Progenitor cell of endocrine pancreas (in vitro differentiated cells): ENCODE results near the gene UTF1. TPM values are rescaled to one million over a fixed set of nuclear protein-coding genes. Genes with fewer than 3 reads are reported as not detected.
A peak's percentile ranks its signal among the peaks of the same experiment; 100 is the strongest.

Experiments used
- DNase-seq: peaks from one replicate; pipeline ENCODE4 v3.0.0; 2021; ENCODE audit warnings: low spot score; ENCODE audit not compliant: unreplicated experiment
- H3K27ac Mint-ChIP-seq: 2 replicates; pipeline ENCODE4 v1.8.0; 2021; ENCODE audit warnings: mild to moderate bottlenecking, moderate library complexity, mixed read lengths
- H3K27me3 Mint-ChIP-seq: 2 replicates; pipeline ENCODE4 v1.8.0; 2021; ENCODE audit warnings: mixed read lengths
- H3K36me3 Mint-ChIP-seq: 2 replicates; pipeline ENCODE4 v1.8.0; 2022; ENCODE audit warnings: mixed read lengths; ENCODE audit not compliant: insufficient read depth
- H3K4me1 Mint-ChIP-seq: 2 replicates; pipeline ENCODE4 v1.8.0; 2021; ENCODE audit warnings: low read depth, mixed read lengths
- H3K4me3 Mint-ChIP-seq: 2 replicates; pipeline ENCODE4 v1.8.0; 2021; ENCODE audit warnings: low read depth, mild to moderate bottlenecking, moderate library complexity, mixed read lengths
- H3K9me3 Mint-ChIP-seq: 2 replicates; pipeline ENCODE4 v1.8.0; 2021; ENCODE audit warnings: low read depth, mixed read lengths
- CTCF ChIP-seq: fragments of 200-600 bp; sonication (generic); IDR thresholded peaks from one replicate; pipeline ENCODE4 v1.5.0; 2021; ENCODE audit warnings: antibody characterized with exemption, mild to moderate bottlenecking; ENCODE audit not compliant: unreplicated experiment
- total RNA-seq: library from RNA; stranded (reverse); gene quantifications from 2 replicates; pipeline ENCODE4 v1.2.1, GENCODE V29; 2021

UTF1 gene
- total RNA-seq, 1 donor from 2014 or later = not detected

GRCh38 chr10:133235265-133235855 is 5.3 kb downstream of the UTF1 start:
- Mint-ChIP-seq H3K27ac (no peak overlapping the region), H3K27me3 (peaks cover 64% of the 10 kb centered on the region), H3K4me1 (peaks cover 4% of the 10 kb centered on the region), H3K4me3 (no peak overlapping the region), H3K9me3 (no peaks in the 10 kb centered on the region), H3K36me3 (no peaks in the 10 kb centered on the region)
- TF ChIP-seq CTCF = no peak
- no peak for DNase-seq

GRCh38 chr10:133235932-133236331 is 5.9 kb downstream of the UTF1 start:
- Mint-ChIP-seq H3K27me3 (peaks cover 68% of the 10 kb centered on the region), H3K4me3 (no peak overlapping the region), H3K36me3 (peaks cover 1% of the 10 kb centered on the region), H3K9me3 (no peaks in the 10 kb centered on the region), H3K27ac (no peak overlapping the region), H3K4me1 (peaks cover 7% of the 10 kb centered on the region)
- TF ChIP-seq CTCF = no peak
- no peak for DNase-seq

- TF ChIP-seq CTCF = no peak
These were observed 6.6 kb downstream of the UTF1 start for GRCh38 chr10:133236401-133237240.

GRCh38 chr10:133237241-133237587 is 7.2 kb downstream of the UTF1 start:
- no peak for DNase-seq
- Mint-ChIP-seq H3K36me3 (peaks cover 1% of the 10 kb centered on the region), H3K27me3 (peaks cover 67% of the 10 kb centered on the region), H3K4me1 (peaks cover 7% of the 10 kb centered on the region), H3K4me3 (no peak overlapping the region), H3K9me3 (no peaks in the 10 kb centered on the region), H3K27ac (no peak overlapping the region)
- TF ChIP-seq CTCF = no peak

More at GRCh38 chr10:133236401-133237240, 6.6 kb downstream of the UTF1 start:
- no peak overlapping the region for H3K4me3 Mint-ChIP-seq
- peaks cover 1% of the 10 kb centered on the region for H3K36me3 Mint-ChIP-seq
- no peaks in the 10 kb centered on the region for H3K9me3 Mint-ChIP-seq
- no peak for DNase-seq
- H3K4me1 Mint-ChIP-seq = peaks cover 7% of the 10 kb centered on the region
- peaks cover 69% of the 10 kb centered on the region for H3K27me3 Mint-ChIP-seq
- no peak overlapping the region for H3K27ac Mint-ChIP-seq

GRCh38 chr10:133237588-133238465 is 7.8 kb downstream of the UTF1 start, which contains the start of gene VENTX:
TSS of gene VENTX (plus strand) at chr10:133237855. CDS start at chr10:133237915, 60 bp downstream.
- Mint-ChIP-seq H3K9me3 (no peaks in the 10 kb centered on the region), H3K36me3 (peaks cover 1% of the 10 kb centered on the region), H3K4me3 (peak within 1 kb of the TSS; percentile 16), H3K4me1 (peaks cover 7% of the 10 kb centered on the region), H3K27me3 (peaks cover 67% of the 10 kb centered on the region), H3K27ac (no peak within 1 kb of the TSS)
- no peak for TF ChIP-seq CTCF
- DNase-seq = peak; percentile 39
